Prostate gland (tissue), 2 donors: ENCODE data around the gene CTNNA3. TPM values are rescaled to one million over a fixed set of nuclear protein-coding genes. Genes with fewer than 3 reads are reported as not detected.

Experiments used
- DNase-seq: peaks from one replicate; pipeline ENCODE4 v3.0.0-alpha.2; 2019; ENCODE audit warnings: low spot score
- H3K27ac ChIP-seq, 2 donors: fragments of 200-600 bp; sonication (generic); 2 replicates each; pipeline ENCODE4 v1.5.1; 2017 to 2019
- H3K27me3 ChIP-seq: fragments of 200-600 bp; sonication (generic); replicated peaks from 2 replicates; pipeline ENCODE4 v1.5.1; 2019; ENCODE audit not compliant: insufficient read depth
- H3K36me3 ChIP-seq, 2 donors: fragments of 200-600 bp; sonication (generic); 1 replicate in 1 of 2; 2 replicates in 1 of 2; pipeline versions ENCODE4 v1.5.1 to v1.8.1; 2017 to 2019
- H3K4me1 ChIP-seq: fragments of 200-600 bp; sonication (generic); replicated peaks from 2 replicates; pipeline ENCODE4 v1.5.1; 2019
- H3K4me3 ChIP-seq, 2 donors: fragments of 200-600 bp; sonication (generic); 2 replicates each; pipeline ENCODE4 v1.5.1; 2017 to 2019
- H3K9me3 ChIP-seq: fragments of 200-600 bp; sonication (generic); 2 replicates; pipeline ENCODE4 v1.5.1; 2017
- POLR2A ChIP-seq: fragments of 450-650 bp; IDR thresholded peaks from one replicate; pipeline ENCODE4 v1.6.1; 2016; ENCODE audit warnings: antibody characterized with exemption, mild to moderate bottlenecking
- POLR2AphosphoS5 ChIP-seq: sonication (generic); formaldehyde crosslinking; IDR thresholded peaks from one replicate; pipeline ENCODE4 v1.6.1; 2017; ENCODE audit warnings: antibody characterized with exemption
- WGBS: methylation state at CpG from one replicate; pipeline ENCODE4 v1.1.5; 2018; 5-methylcytosine and 5-hydroxymethylcytosine counted together
- intact Hi-C: fragments of 100-400 bp; cut with DNase I; formaldehyde crosslinking; loops from one replicate; pipeline ENCODE4 v1.14.2; 2022
- total RNA-seq, 2 donors: library from RNA; depleted of rRNA; stranded (reverse); fragments of >200 nt; gene quantifications; one replicate each; pipeline ENCODE4 v1.1.0, GENCODE V29; 2016
- TF ChIP-seq, protein P1 (sequence below), 4 experiments: fragments of 200-600 bp in 2 of 4; fragments of 450-650 bp in 2 of 4; sonication (generic) in 2 of 4; IDR thresholded peaks; 1 replicate in 3 of 4; 2 replicates in 1 of 4; pipeline ENCODE4 v1.5.1; 2016 to 2019; ENCODE audit warnings: antibody characterized with exemption in 4 of 4, mild to moderate bottlenecking in 2 of 4, moderate library complexity in 2 of 4

Gene CTNNA3
- total RNA-seq, 2 donors from 2014 or later = 0.27 to 7.2 TPM

DNA sequence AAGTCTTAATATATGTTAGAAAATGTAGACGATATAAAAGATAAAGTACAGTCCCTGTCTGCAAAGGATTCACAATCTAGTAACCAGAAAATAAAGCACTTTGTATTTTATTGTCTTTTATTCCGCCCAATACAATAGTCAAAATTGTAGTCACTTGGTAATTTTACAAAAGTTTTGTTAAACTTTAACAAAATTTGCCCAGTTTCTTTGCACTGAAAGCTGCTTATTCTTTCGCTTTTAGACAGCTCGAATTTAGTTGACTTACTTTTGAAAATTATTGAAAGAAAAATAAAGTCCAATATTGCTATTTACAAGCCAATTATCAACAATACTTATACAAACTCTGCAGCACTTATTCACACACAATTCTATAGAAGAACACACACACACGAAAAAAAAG, 1305.1 kb downstream of the CTNNA3 start:
- Histone ChIP-seq H3K27me3 (no peaks in the 10 kb centered on the region), H3K27ac (no peak overlapping the region), H3K9me3 (no peaks in the 10 kb centered on the region), H3K4me1 (no peaks in the 10 kb centered on the region), H3K36me3 (no peaks in the 10 kb centered on the region), H3K4me3 (no peak overlapping the region)
- no peak for TF ChIP-seq POLR2A
- no peak for TF ChIP-seq POLR2AphosphoS5
- TF ChIP-seq, protein P1, sequence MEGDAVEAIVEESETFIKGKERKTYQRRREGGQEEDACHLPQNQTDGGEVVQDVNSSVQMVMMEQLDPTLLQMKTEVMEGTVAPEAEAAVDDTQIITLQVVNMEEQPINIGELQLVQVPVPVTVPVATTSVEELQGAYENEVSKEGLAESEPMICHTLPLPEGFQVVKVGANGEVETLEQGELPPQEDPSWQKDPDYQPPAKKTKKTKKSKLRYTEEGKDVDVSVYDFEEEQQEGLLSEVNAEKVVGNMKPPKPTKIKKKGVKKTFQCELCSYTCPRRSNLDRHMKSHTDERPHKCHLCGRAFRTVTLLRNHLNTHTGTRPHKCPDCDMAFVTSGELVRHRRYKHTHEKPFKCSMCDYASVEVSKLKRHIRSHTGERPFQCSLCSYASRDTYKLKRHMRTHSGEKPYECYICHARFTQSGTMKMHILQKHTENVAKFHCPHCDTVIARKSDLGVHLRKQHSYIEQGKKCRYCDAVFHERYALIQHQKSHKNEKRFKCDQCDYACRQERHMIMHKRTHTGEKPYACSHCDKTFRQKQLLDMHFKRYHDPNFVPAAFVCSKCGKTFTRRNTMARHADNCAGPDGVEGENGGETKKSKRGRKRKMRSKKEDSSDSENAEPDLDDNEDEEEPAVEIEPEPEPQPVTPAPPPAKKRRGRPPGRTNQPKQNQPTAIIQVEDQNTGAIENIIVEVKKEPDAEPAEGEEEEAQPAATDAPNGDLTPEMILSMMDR (IDR thresholded peaks at IDR 0.05) = no peak
- 83% methylated on average over 5 of the region's 5 CpGs for WGBS
- DNase-seq = no peak
- intact Hi-C loops = no loop called here

DNA sequence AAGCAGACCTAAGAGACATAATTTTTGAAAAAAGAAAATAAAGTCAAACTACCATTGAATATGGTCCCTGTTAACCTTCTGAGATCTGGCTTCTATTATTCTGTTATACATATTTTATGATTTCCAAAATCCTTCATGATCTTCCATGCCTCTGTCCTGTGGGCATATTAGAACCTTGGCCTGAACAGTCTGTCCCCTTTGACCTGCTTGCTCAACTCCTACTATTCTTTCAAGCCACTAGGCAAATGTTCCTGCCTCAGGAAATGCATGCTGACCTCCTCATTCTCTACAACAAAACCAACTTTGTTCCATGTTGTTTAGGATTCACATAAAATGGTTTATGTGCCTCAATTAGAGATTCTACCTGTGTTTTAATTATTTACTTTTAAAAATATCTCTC, 1315.0 kb downstream of the CTNNA3 start:
- no peak overlapping the region for H3K4me3 ChIP-seq
- H3K9me3 ChIP-seq = no peaks in the 10 kb centered on the region
- H3K27me3 ChIP-seq = no peaks in the 10 kb centered on the region
- H3K27ac ChIP-seq = no peak overlapping the region
- no peaks in the 10 kb centered on the region for H3K36me3 ChIP-seq
- TF ChIP-seq POLR2AphosphoS5 = no peak
- no peak for TF ChIP-seq POLR2A
- TF ChIP-seq, protein P1 (IDR thresholded peaks at IDR 0.05) = no peak
- no peak for DNase-seq
- intact Hi-C loops = no loop called here
- no peaks in the 10 kb centered on the region for H3K4me1 ChIP-seq

DNA sequence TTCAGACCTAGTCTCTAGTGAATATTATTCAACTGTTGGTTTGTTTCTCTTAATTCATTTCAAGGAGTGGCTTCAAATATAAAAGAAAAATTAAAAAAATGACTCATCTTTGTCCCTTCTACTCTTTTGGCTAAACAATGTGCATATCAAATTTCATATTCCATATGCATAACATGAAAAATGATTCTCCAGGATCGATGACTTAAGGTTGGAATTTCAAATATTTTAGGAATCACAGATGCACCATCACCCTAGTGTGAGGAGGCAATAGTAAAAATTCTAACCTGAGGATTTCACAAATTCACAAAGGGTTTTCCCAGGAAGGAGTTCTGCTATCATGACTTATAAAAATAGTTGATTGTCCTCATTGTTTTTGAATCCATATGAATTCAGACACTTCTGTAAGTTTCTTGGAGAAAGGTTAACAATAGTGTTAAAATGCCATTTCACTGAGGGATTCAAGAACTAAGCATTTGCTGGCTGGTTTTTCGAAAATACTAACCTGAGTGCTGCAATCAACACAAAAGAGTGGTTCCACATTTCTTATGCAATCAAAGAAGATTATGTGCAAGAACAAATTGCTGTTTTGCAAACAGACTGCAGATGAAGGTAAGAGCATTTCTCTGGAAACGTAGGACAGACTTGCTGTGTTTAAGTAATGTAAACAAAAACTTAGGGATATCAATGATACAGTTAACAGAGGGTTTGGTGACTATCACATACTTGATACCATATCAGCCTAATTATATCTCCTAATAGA, 1317.7 kb downstream of the CTNNA3 start:
- Histone ChIP-seq H3K4me1 (no peaks in the 10 kb centered on the region), H3K36me3 (no peaks in the 10 kb centered on the region), H3K27ac (no peak overlapping the region), H3K4me3 (no peak overlapping the region), H3K9me3 (no peaks in the 10 kb centered on the region), H3K27me3 (no peaks in the 10 kb centered on the region)
- WGBS = 58% methylated on average over 3 of the region's 3 CpGs
- DNase-seq = no peak
- TF ChIP-seq POLR2AphosphoS5 (no peak), POLR2A (no peak)
- TF ChIP-seq, protein P1 (IDR thresholded peaks at IDR 0.05) = no peak
- intact Hi-C loops = no loop called here

GRCh38 chr10:66368146-66368545, 1327.8 kb downstream of the CTNNA3 start:
- TF ChIP-seq, protein P1 (IDR thresholded peaks at IDR 0.05) = no peak
- TF ChIP-seq POLR2AphosphoS5 (no peak), POLR2A (no peak)
- H3K4me3 ChIP-seq = no peak overlapping the region
- no peak for DNase-seq
- H3K36me3 ChIP-seq = no peaks in the 10 kb centered on the region
- H3K27me3 ChIP-seq = no peaks in the 10 kb centered on the region
- no peak overlapping the region for H3K27ac ChIP-seq
- 43% methylated on average over 2 of the region's 2 CpGs for WGBS
- no peaks in the 10 kb centered on the region for H3K9me3 ChIP-seq
- H3K4me1 ChIP-seq = no peaks in the 10 kb centered on the region
- intact Hi-C loops = no loop called here

DNA sequence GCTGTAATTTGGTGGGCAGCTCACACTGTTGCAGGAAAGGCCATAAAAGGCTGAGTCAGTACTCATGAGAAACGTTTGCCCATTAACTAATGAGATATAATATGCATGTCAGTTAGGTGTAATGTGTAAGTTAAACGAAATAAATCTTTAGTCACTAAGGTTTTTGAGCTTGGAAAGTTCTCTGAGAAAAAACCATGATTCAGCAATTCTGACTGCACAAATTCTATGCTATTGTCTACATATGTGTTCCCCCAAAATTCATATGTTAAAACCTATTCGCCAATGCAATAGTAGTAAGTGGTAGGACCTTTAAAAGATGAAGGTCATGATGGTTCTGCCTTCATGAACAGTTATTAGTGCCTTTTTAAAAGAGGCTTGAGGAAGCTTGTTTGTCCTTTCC, 1329.8 kb downstream of the CTNNA3 start:
- Histone ChIP-seq H3K4me1 (no peaks in the 10 kb centered on the region), H3K4me3 (no peak overlapping the region), H3K27ac (no peak overlapping the region), H3K9me3 (no peaks in the 10 kb centered on the region), H3K27me3 (no peaks in the 10 kb centered on the region), H3K36me3 (no peaks in the 10 kb centered on the region)
- intact Hi-C loops = no loop called here
- no peak for DNase-seq
- 59% methylated on average over 3 of the region's 3 CpGs for WGBS
- TF ChIP-seq, protein P1 (IDR thresholded peaks at IDR 0.05) = no peak
- TF ChIP-seq POLR2AphosphoS5 (no peak), POLR2A (no peak)
